Measurements from ENCODE around the gene SBF2.
A peak's percentile ranks its signal among the peaks of the same experiment; 100 is the strongest.

Gene SBF2

GRCh38 chr11:10301656-10302358, 7.8 kb upstream of the SBF2 start:
- peaks cover 4% of the 10 kb centered on the region; the same call in 1 of the 2 replicates for H3K36me3 ChIP-seq (ENCODE audit: insufficient read depth, low read length)
- H3K27ac ChIP-seq (ENCODE audit: low read depth, low read length, poor library complexity, severe bottlenecking): no peak overlapping the region
- peaks cover 47% of the 10 kb centered on the region for H3K4me1 ChIP-seq (ENCODE audit: insufficient read depth, low read length, severe bottlenecking)
- H3K4me3 ChIP-seq (ENCODE audit: low read depth, low read length, poor library complexity, severe bottlenecking): no peak overlapping the region
- H3K9ac ChIP-seq (ENCODE audit: low read length): no peak overlapping the region
- no peak overlapping the region for H2AFZ ChIP-seq (ENCODE audit: low read length)
- no peaks in the 10 kb centered on the region for H4K20me1 ChIP-seq (ENCODE audit: insufficient read depth, low read length)
- H3K9me3 ChIP-seq (ENCODE audit: low read length): no peaks in the 10 kb centered on the region
- H3K79me2 ChIP-seq (ENCODE audit: insufficient read depth, low read length): no peaks in the 10 kb centered on the region
- no peaks in the 10 kb centered on the region for H3F3A ChIP-seq (ENCODE audit: insufficient read depth, low read length)
- no peak overlapping the region; the same call in 1 of the 2 replicates for H3K4me2 ChIP-seq (ENCODE audit: low read length)
- no peaks in the 10 kb centered on the region for H3K9me2 ChIP-seq (ENCODE audit: low read depth, low read length)
- TF ChIP-seq EZH2 (IDR thresholded peaks at IDR 0.05; ENCODE audit: borderline replicate concordance, low read length) (no peak), CTCF (IDR thresholded peaks at IDR 0.05; ENCODE audit: low read length) (no peak)
- H3K27me3 ChIP-seq (ENCODE audit: insufficient read depth, low read length): no peaks in the 10 kb centered on the region

GRCh38 chr11:10298342-10298741, 4.3 kb upstream of the SBF2 start:
- Histone ChIP-seq H3K9ac (ENCODE audit: low read length) (no peak overlapping the region), H4K20me1 (ENCODE audit: insufficient read depth, low read length) (no peaks in the 10 kb centered on the region), H3F3A (ENCODE audit: insufficient read depth, low read length) (0 out of 2 replicates have a peak, but pooled peaks cover 3% of the 10 kb centered on the region), H3K4me1 (ENCODE audit: insufficient read depth, low read length, severe bottlenecking) (peaks cover 22% of the 10 kb centered on the region), H3K27ac (ENCODE audit: low read depth, low read length, poor library complexity, severe bottlenecking) (no peak overlapping the region), H3K4me3 (ENCODE audit: low read depth, low read length, poor library complexity, severe bottlenecking) (no peak overlapping the region), H3K27me3 (ENCODE audit: insufficient read depth, low read length) (no peaks in the 10 kb centered on the region; the same call in 1 of the 2 replicates), H3K4me2 (ENCODE audit: low read length) (no peak overlapping the region), H3K9me2 (ENCODE audit: low read depth, low read length) (no peaks in the 10 kb centered on the region), H2AFZ (ENCODE audit: low read length) (no peak overlapping the region), H3K36me3 (ENCODE audit: insufficient read depth, low read length) (no peaks in the 10 kb centered on the region), H3K9me3 (ENCODE audit: low read length) (no peaks in the 10 kb centered on the region), H3K79me2 (ENCODE audit: insufficient read depth, low read length) (no peaks in the 10 kb centered on the region)
- TF ChIP-seq EZH2 (IDR thresholded peaks at IDR 0.05; ENCODE audit: borderline replicate concordance, low read length) (no peak), CTCF (IDR thresholded peaks at IDR 0.05; ENCODE audit: low read length) (0 out of 2 replicates have a peak, but pooled peaks have one; percentile 5)

GRCh38 chr11:10295064-10295901, 1.3 kb upstream of the SBF2 start:
- H3K4me1 ChIP-seq (ENCODE audit: insufficient read depth, low read length, severe bottlenecking): peaks cover 21% of the 10 kb centered on the region
- peak overlapping the region; percentile 80 for H3K4me2 ChIP-seq (ENCODE audit: low read length)
- H3K9me3 ChIP-seq (ENCODE audit: low read length): no peaks in the 10 kb centered on the region
- H3K27me3 ChIP-seq (ENCODE audit: insufficient read depth, low read length): no peaks in the 10 kb centered on the region; the same call in 1 of the 2 replicates
- H3K9me2 ChIP-seq (ENCODE audit: low read depth, low read length): no peaks in the 10 kb centered on the region
- TF ChIP-seq CTCF (IDR thresholded peaks at IDR 0.05; ENCODE audit: low read length) (no peak), EZH2 (IDR thresholded peaks at IDR 0.05; ENCODE audit: borderline replicate concordance, low read length) (no peak)
- H3K36me3 ChIP-seq (ENCODE audit: insufficient read depth, low read length): no peaks in the 10 kb centered on the region
- no peak overlapping the region for H2AFZ ChIP-seq (ENCODE audit: low read length)
- H3K9ac ChIP-seq (ENCODE audit: low read length): no peak overlapping the region; the same call in 1 of the 2 replicates
- 0 out of 2 replicates have a peak, but pooled peaks cover 3% of the 10 kb centered on the region for H3F3A ChIP-seq (ENCODE audit: insufficient read depth, low read length)
- peak overlapping the region; percentile 75 for H3K4me3 ChIP-seq (ENCODE audit: low read depth, low read length, poor library complexity, severe bottlenecking)
- H3K27ac ChIP-seq (ENCODE audit: low read depth, low read length, poor library complexity, severe bottlenecking): no peak overlapping the region
- H3K79me2 ChIP-seq (ENCODE audit: insufficient read depth, low read length): no peaks in the 10 kb centered on the region
- no peaks in the 10 kb centered on the region for H4K20me1 ChIP-seq (ENCODE audit: insufficient read depth, low read length)

All from OCI-LY1 (cell line).